CD4-positive, alpha-beta T cell (primary cell): ENCODE data around the gene SYTL5. TPM values are rescaled to one million over a fixed set of nuclear protein-coding genes. Genes with fewer than 3 reads are reported as not detected.

Experiments used
- ATAC-seq: fragments of 200-7000 bp; cut with Tn5 transposase; one replicate; pipeline ENCODE4 v1.10.0; 2022; ENCODE audit warnings: mild to moderate bottlenecking; ENCODE audit not compliant: poor library complexity
- CTCF ChIA-PET: fragments of 350-600 bp; sonication (Branson Sonifier 250); formaldehyde crosslinking; loops from one replicate; lab custom pipeline; 2021; ENCODE audit warnings: antibody characterized with exemption, inconsistent platforms; lab: Charles Lee
- POLR2A ChIA-PET: fragments of 350-600 bp; sonication (Branson Sonifier 250); formaldehyde crosslinking; loops from one replicate; lab custom pipeline; 2021; ENCODE audit warnings: antibody characterized with exemption, inconsistent platforms; lab: Charles Lee
- DNase-seq, 14 experiments: peaks; one replicate each; pipeline ENCODE4 v3.0.0-alpha.2; 2013 to 2020; ENCODE audit warnings: mixed read lengths in 2 of 14
- H3K27ac ChIP-seq, 2 donors: one replicate each; pipeline versions ENCODE4 v1.5.1 to v1.7.0; 2013; ENCODE audit warnings: low read length in 2 of 2, low read depth in 1 of 2, mild to moderate bottlenecking in 1 of 2
- H3K27me3 ChIP-seq, 2 experiments: 1 replicate in 1 of 2; 2 replicates in 1 of 2; pipeline versions ENCODE4 v1.6.1 to v1.7.0; 2013; ENCODE audit warnings: low read length in 2 of 2, control low read depth in 1 of 2, mild to moderate bottlenecking in 1 of 2, moderate library complexity in 1 of 2; ENCODE audit not compliant: insufficient read depth in 2 of 2, control insufficient read depth in 1 of 2
- H3K36me3 ChIP-seq: one replicate; pipeline ENCODE4 v1.6.1; 2013; ENCODE audit warnings: low read length, control low read depth; ENCODE audit not compliant: insufficient read depth
- H3K4me1 ChIP-seq: one replicate; pipeline ENCODE4 v1.6.1; 2013; ENCODE audit warnings: low read length, control low read depth; ENCODE audit not compliant: insufficient read depth
- H3K4me3 ChIP-seq: one replicate; pipeline ENCODE4 v1.5.1; 2013; ENCODE audit warnings: mild to moderate bottlenecking, low read length, moderate library complexity
- H3K9me3 ChIP-seq, 2 experiments: 1 replicate in 1 of 2; 2 replicates in 1 of 2; pipeline versions ENCODE4 v1.6.1 to v1.7.0; 2013; ENCODE audit warnings: low read length in 2 of 2, mild to moderate bottlenecking in 2 of 2, control low read depth in 1 of 2, moderate library complexity in 1 of 2; ENCODE audit not compliant: control insufficient read depth in 1 of 2, insufficient read depth in 1 of 2
- H3K27ac Mint-ChIP-seq: one replicate; pipeline ENCODE4 v1.8.0; 2020; ENCODE audit warnings: mixed read lengths
- H3K27me3 Mint-ChIP-seq: one replicate; pipeline ENCODE4 v1.8.0; 2021; ENCODE audit warnings: mixed read lengths
- H3K36me3 Mint-ChIP-seq: one replicate; pipeline ENCODE4 v1.8.0; 2021; ENCODE audit warnings: low read depth, mixed read lengths
- H3K4me1 Mint-ChIP-seq: one replicate; pipeline ENCODE4 v1.8.0; 2021; ENCODE audit warnings: low read depth, mixed read lengths
- H3K4me3 Mint-ChIP-seq: one replicate; pipeline ENCODE4 v1.8.0; 2020; ENCODE audit warnings: mild to moderate bottlenecking, mixed read lengths
- H3K9me3 Mint-ChIP-seq: one replicate; pipeline ENCODE4 v1.8.0; 2020; ENCODE audit warnings: mixed read lengths
- CTCF ChIP-seq: fragments of 200-600 bp; IDR thresholded peaks from one replicate; pipeline ENCODE4 v1.8.0; 2022; ENCODE audit warnings: antibody characterized with exemption, mild to moderate bottlenecking
- intact Hi-C, 2 experiments: fragments of 100-400 bp; cut with DNase I in 1 of 2; cut with micrococcal nuclease in 1 of 2; formaldehyde crosslinking; loops; one replicate each; pipeline versions ENCODE4 v1.15.1 to v1.9.0; 2023 to 2025; cut with DNase I, micrococcal nuclease
- total RNA-seq, 174 experiments: library from RNA in 2 of 174; stranded (reverse) in 2 of 174; gene quantifications; one replicate each; pipeline ENCODE4 v1.2.3 and lab custom pipeline; 2021 to 2026

SYTL5 gene
- total RNA-seq, 2 experiments from 2014 or later, result not detected

- no peak for TF ChIP-seq CTCF
- ChIA-PET POLR2A (no interaction called here), CTCF (no interaction called here)
- Histone ChIP-seq H3K4me1 (no peaks in the 10 kb centered on the region), H3K27me3 (no peaks in the 10 kb centered on the region), H3K27ac (no peak overlapping the region), H3K36me3 (no peaks in the 10 kb centered on the region), H3K9me3 (no peaks in the 10 kb centered on the region), H3K4me3 (no peak overlapping the region)
- DNase-seq (no peak), ATAC-seq (no peak)
- no peaks in the 10 kb centered on the region for H3K4me1 Mint-ChIP-seq
- no peaks in the 10 kb centered on the region for H3K9me3 Mint-ChIP-seq
- no peaks in the 10 kb centered on the region for H3K36me3 Mint-ChIP-seq
- peaks cover 6% of the 10 kb centered on the region for H3K27me3 Mint-ChIP-seq
- H3K27ac Mint-ChIP-seq, result no peak overlapping the region
- intact Hi-C loops, result no loop called here
- no peak overlapping the region for H3K4me3 Mint-ChIP-seq
Observed at GRCh38 chrX:38138900-38139299, 132.5 kb downstream of the SYTL5 start.

- no peak overlapping the region for H3K27ac ChIP-seq
- H3K9me3 Mint-ChIP-seq, result no peaks in the 10 kb centered on the region
- ChIA-PET CTCF (no interaction called here), POLR2A (no interaction called here)
- no peaks in the 10 kb centered on the region for H3K4me1 Mint-ChIP-seq
- no peaks in the 10 kb centered on the region for H3K27me3 ChIP-seq
- DNase-seq (no peak), ATAC-seq (no peak)
- no peaks in the 10 kb centered on the region for H3K4me1 ChIP-seq
- H3K4me3 ChIP-seq, result no peak overlapping the region
- H3K9me3 ChIP-seq, result no peaks in the 10 kb centered on the region
- intact Hi-C loops, result no loop called here
- H3K27ac Mint-ChIP-seq, result no peak overlapping the region
- no peaks in the 10 kb centered on the region for H3K36me3 Mint-ChIP-seq
- no peaks in the 10 kb centered on the region for H3K36me3 ChIP-seq
- H3K27me3 Mint-ChIP-seq, result peaks cover 21% of the 10 kb centered on the region
- H3K4me3 Mint-ChIP-seq, result no peak overlapping the region
- TF ChIP-seq CTCF, result no peak
Observed at GRCh38 chrX:38142610-38143009, 136.3 kb downstream of the SYTL5 start.

- H3K4me3 Mint-ChIP-seq, result no peak overlapping the region
- Histone ChIP-seq H3K4me3 (no peak overlapping the region), H3K4me1 (no peaks in the 10 kb centered on the region), H3K27ac (no peak overlapping the region), H3K36me3 (no peaks in the 10 kb centered on the region), H3K27me3 (peaks cover 0 to 3% of the 10 kb centered on the region in 2 experiments), H3K9me3 (no peaks in the 10 kb centered on the region)
- TF ChIP-seq CTCF, result no peak
- no peaks in the 10 kb centered on the region for H3K36me3 Mint-ChIP-seq
- no peak overlapping the region for H3K27ac Mint-ChIP-seq
- H3K9me3 Mint-ChIP-seq, result no peaks in the 10 kb centered on the region
- H3K27me3 Mint-ChIP-seq, result peaks cover 22% of the 10 kb centered on the region
- POLR2A ChIA-PET, result no interaction called here
- no peak for DNase-seq
- ATAC-seq, result no peak
- CTCF ChIA-PET, result no interaction called here
- H3K4me1 Mint-ChIP-seq, result no peaks in the 10 kb centered on the region
- intact Hi-C loops, result no loop called here
Observed at GRCh38 chrX:38149016-38149415, 142.7 kb downstream of the SYTL5 start.
